H9 (cell line): ENCODE results near the gene ZMYND8. TPM values are rescaled to one million over a fixed set of nuclear protein-coding genes. Genes with fewer than 3 reads are reported as not detected.
A peak's percentile ranks its signal among the peaks of the same experiment; 100 is the strongest.

Experiments
- DNase-seq: peaks from one replicate; pipeline ENCODE4 v3.0.0-alpha.2; 2017
- H2AFZ ChIP-seq: one replicate; pipeline ENCODE4 v1.6.1; 2013; ENCODE audit warnings: mild to moderate bottlenecking, low read length, control low read depth, moderate library complexity
- H2AK5ac ChIP-seq: 2 replicates; pipeline ENCODE4 v1.6.1; 2013; ENCODE audit warnings: low read length, control low read depth, mixed read lengths; ENCODE audit not compliant: insufficient read length
- H2BK120ac ChIP-seq: one replicate; pipeline ENCODE4 v1.6.1; 2013; ENCODE audit warnings: low read depth, mild to moderate bottlenecking, low read length, control low read depth, inconsistent platforms; ENCODE audit not compliant: poor library complexity, severe bottlenecking
- H2BK12ac ChIP-seq: 2 replicates; pipeline ENCODE4 v1.6.1; 2013; ENCODE audit warnings: low read length, control low read depth, mixed read lengths, low read depth; ENCODE audit not compliant: insufficient read length
- H2BK15ac ChIP-seq: 2 replicates; pipeline ENCODE4 v1.6.1; 2013; ENCODE audit warnings: low read depth, low read length, control low read depth
- H2BK20ac ChIP-seq: one replicate; pipeline ENCODE4 v1.6.1; 2013; ENCODE audit warnings: low read depth, mild to moderate bottlenecking, low read length, control low read depth, inconsistent platforms; ENCODE audit not compliant: poor library complexity, severe bottlenecking
- H2BK5ac ChIP-seq: 2 replicates; pipeline ENCODE4 v1.6.1; 2013; ENCODE audit warnings: low read length, control low read depth, mixed read lengths; ENCODE audit not compliant: insufficient read length
- H3K14ac ChIP-seq: 2 replicates; pipeline ENCODE4 v1.6.1; 2013; ENCODE audit warnings: low read length, control low read depth; ENCODE audit not compliant: insufficient read depth
- H3K18ac ChIP-seq: 2 replicates; pipeline ENCODE4 v1.6.1; 2013; ENCODE audit warnings: low read depth, mild to moderate bottlenecking, mixed read lengths, low read length, control low read depth; ENCODE audit not compliant: insufficient read length
- H3K23ac ChIP-seq: 2 replicates; pipeline ENCODE4 v1.6.1; 2013; ENCODE audit warnings: low read length, control low read depth, mixed read lengths, low read depth; ENCODE audit not compliant: insufficient read length
- H3K23me2 ChIP-seq: 2 replicates; pipeline ENCODE4 v1.6.1; 2013; ENCODE audit warnings: low read depth, mild to moderate bottlenecking, mixed read lengths, low read length, control low read depth; ENCODE audit not compliant: insufficient read length, poor library complexity, severe bottlenecking
- H3K27ac ChIP-seq: 2 replicates; pipeline ENCODE4 v1.5.1; 2013; ENCODE audit warnings: low read length, control low read depth, mixed read lengths, low read depth; ENCODE audit not compliant: insufficient read length
- H3K27me3 ChIP-seq: 2 replicates; pipeline ENCODE4 v1.6.1; 2013; ENCODE audit warnings: low read length, control low read depth, inconsistent platforms; ENCODE audit not compliant: insufficient read depth
- H3K4ac ChIP-seq: 2 replicates; pipeline ENCODE4 v1.6.1; 2013; ENCODE audit warnings: low read depth, mild to moderate bottlenecking, control low read depth, inconsistent platforms, low read length, moderate library complexity
- H3K4me1 ChIP-seq: 2 replicates; pipeline ENCODE4 v1.6.1; 2013; ENCODE audit warnings: low read length, control low read depth, inconsistent platforms; ENCODE audit not compliant: insufficient read depth
- H3K4me2 ChIP-seq: 2 replicates; pipeline ENCODE4 v1.6.1; 2013; ENCODE audit warnings: low read length, control low read depth, mixed read lengths; ENCODE audit not compliant: insufficient read length, insufficient read depth
- H3K56ac ChIP-seq: 2 replicates; pipeline ENCODE4 v1.6.1; 2013; ENCODE audit warnings: low read depth, mild to moderate bottlenecking, mixed read lengths, low read length, control low read depth; ENCODE audit not compliant: insufficient read length
- H3K79me1 ChIP-seq: 2 replicates; pipeline ENCODE4 v1.6.1; 2013; ENCODE audit warnings: low read depth, mild to moderate bottlenecking, moderate library complexity, low read length, control low read depth, inconsistent platforms; ENCODE audit not compliant: insufficient read depth, poor library complexity, severe bottlenecking
- H3K79me2 ChIP-seq: 2 replicates; pipeline ENCODE4 v1.6.1; 2013; ENCODE audit warnings: low read length, control low read depth, inconsistent platforms; ENCODE audit not compliant: insufficient read depth
- H3K9ac ChIP-seq: 2 replicates; pipeline ENCODE4 v1.6.1; 2013; ENCODE audit warnings: low read length, control low read depth, mixed read lengths; ENCODE audit not compliant: insufficient read length; ENCODE audit errors: extremely low read depth
- H3K9me3 ChIP-seq: one replicate; pipeline ENCODE4 v1.6.1; 2013; ENCODE audit warnings: low read depth, low read length, inconsistent platforms; ENCODE audit not compliant: control insufficient read depth
- H3T11ph ChIP-seq: one replicate; pipeline ENCODE4 v1.6.1; 2013; ENCODE audit warnings: mild to moderate bottlenecking, low read length, control low read depth, inconsistent platforms
- H4K20me1 ChIP-seq: one replicate; pipeline ENCODE4 v1.6.1; 2013; ENCODE audit not compliant: control insufficient read depth, insufficient read length, insufficient read depth
- H4K5ac ChIP-seq: 2 replicates; pipeline ENCODE4 v1.6.1; 2013; ENCODE audit warnings: low read depth, mild to moderate bottlenecking, mixed read lengths, low read length, control low read depth; ENCODE audit not compliant: insufficient read length
- H4K8ac ChIP-seq: replicated peaks from 2 replicates; pipeline ENCODE4 v1.6.1; 2013; ENCODE audit warnings: low read length, control low read depth, mixed read lengths, low read depth; ENCODE audit not compliant: insufficient read length
- H4K91ac ChIP-seq: 2 replicates; pipeline ENCODE4 v1.6.1; 2013; ENCODE audit warnings: low read depth, mild to moderate bottlenecking, moderate library complexity, mixed read lengths, low read length, control low read depth; ENCODE audit not compliant: insufficient read length
- H3K27ac Mint-ChIP-seq, 3 experiments: 2 replicates in 2 of 3; 3 replicates in 1 of 3; pipeline ENCODE4 v1.8.0; 2020 to 2021; ENCODE audit warnings: mixed read lengths in 3 of 3, mild to moderate bottlenecking in 1 of 3, moderate library complexity in 1 of 3
- H3K27me3 Mint-ChIP-seq: 2 replicates; pipeline ENCODE4 v1.8.0; 2021; ENCODE audit warnings: low read depth, mild to moderate bottlenecking, moderate library complexity, mixed read lengths
- H3K36me3 Mint-ChIP-seq, 3 experiments: 2 replicates in 2 of 3; 3 replicates in 1 of 3; pipeline ENCODE4 v1.8.0; 2020 to 2021; ENCODE audit warnings: low read depth in 3 of 3, mixed read lengths in 3 of 3; ENCODE audit not compliant: insufficient read depth in 1 of 3
- H3K4me1 Mint-ChIP-seq, 2 experiments: 2 replicates each; pipeline ENCODE4 v1.8.0; 2020; ENCODE audit warnings: mixed read lengths in 2 of 2
- H3K4me3 Mint-ChIP-seq, 2 experiments: 2 replicates in 1 of 2; 3 replicates in 1 of 2; pipeline ENCODE4 v1.8.0; 2020 to 2021; ENCODE audit warnings: mild to moderate bottlenecking in 2 of 2, mixed read lengths in 2 of 2, moderate library complexity in 1 of 2
- H3K9me3 Mint-ChIP-seq, 2 experiments: 2 replicates in 1 of 2; 3 replicates in 1 of 2; pipeline ENCODE4 v1.8.0; 2020; ENCODE audit warnings: mild to moderate bottlenecking in 2 of 2, mixed read lengths in 2 of 2, moderate library complexity in 1 of 2
- CTCF ChIP-seq: fragments of 200-600 bp; sonication (generic); conservative IDR thresholded peaks from 3 replicates; pipeline ENCODE4 v1.8.0; 2021; ENCODE audit warnings: antibody characterized with exemption, mild to moderate bottlenecking
- WGBS: extraction: QIAGEN DNeasy Blood & Tissue Kit; methylation state at CpG from one replicate; pipeline ENCODE4 v1.1.7; 2013; ENCODE audit warnings: missing lambda C conversion rate, low lambda C conversion rate, mixed read lengths; ENCODE audit not compliant: insufficient read length; ENCODE audit errors: extremely low coverage; 5-methylcytosine and 5-hydroxymethylcytosine counted together
- total RNA-seq: library from RNA; stranded (reverse); gene quantifications from 2 replicates; pipeline ENCODE4 v1.2.1, GENCODE V29; 2021

Gene ZMYND8
- total RNA-seq, 1 experiment from 2014 or later, result 158 TPM

DNA sequence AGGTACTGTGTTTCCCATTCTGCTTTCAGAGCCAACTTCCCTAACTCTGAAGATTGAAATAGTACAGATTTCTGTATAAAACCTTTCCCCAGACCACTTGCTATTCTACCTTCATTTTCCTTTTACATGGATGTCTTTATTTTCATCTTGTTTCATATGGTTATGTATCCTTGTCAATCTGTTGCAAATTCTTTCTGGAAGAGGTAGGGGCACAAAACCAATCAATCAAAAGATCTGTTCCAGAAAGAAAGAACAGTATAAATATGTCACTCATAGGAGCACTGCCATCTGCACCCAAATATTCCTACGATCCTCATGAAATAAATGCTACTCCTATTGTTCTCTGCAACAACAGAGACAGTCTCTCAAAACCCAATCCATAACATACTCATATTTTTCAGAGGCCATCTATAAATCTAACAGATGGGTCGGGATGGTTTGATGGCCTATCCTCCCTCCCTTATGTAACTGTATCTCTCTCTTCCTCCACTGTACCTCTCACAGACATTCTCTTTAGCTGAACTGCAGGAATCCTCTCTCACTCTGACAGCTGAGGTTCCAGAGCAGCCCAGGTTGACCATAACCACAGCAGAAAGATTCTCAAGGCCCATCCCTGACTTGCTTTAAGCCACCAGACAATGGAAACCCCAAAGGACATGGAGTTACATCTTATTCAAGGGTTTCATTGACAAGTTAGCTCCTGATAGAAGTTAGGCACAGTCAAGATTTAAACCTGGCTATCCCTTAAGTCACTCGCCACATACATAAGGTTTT lies 112.8 kb downstream of the ZMYND8 start:
- H3K36me3 Mint-ChIP-seq, result peaks cover 37 to 79% (median 72%) of the 10 kb centered on the region in 3 experiments

More for the DNA sequence above, 112.8 kb downstream of the ZMYND8 start:
- no peak overlapping the region for H3K14ac ChIP-seq
- TF ChIP-seq CTCF, result no peak
- no peaks in the 10 kb centered on the region for H3K79me1 ChIP-seq
- Mint-ChIP-seq H3K9me3 (no peaks in the 10 kb centered on the region), H3K27me3 (no peaks in the 10 kb centered on the region), H3K4me1 (peaks cover 0 to 14% of the 10 kb centered on the region in 2 experiments; a peak in 2 of 4 replicates), H3K4me3 (no peak overlapping the region), H3K27ac (peak overlapping the region in 2 of 3 experiments; percentile 77 to 78; a peak in 4 of 7 replicates)
- no peak overlapping the region for H2AFZ ChIP-seq
- no peak overlapping the region for H2AK5ac ChIP-seq
- no peak overlapping the region for H3K27ac ChIP-seq
- no peak overlapping the region for H3K18ac ChIP-seq
- H3K9ac ChIP-seq, result no peak overlapping the region
- H3T11ph ChIP-seq, result no peak overlapping the region
- no peaks in the 10 kb centered on the region for H3K4me1 ChIP-seq
- peaks cover 4% of the 10 kb centered on the region for H4K20me1 ChIP-seq
- no peak overlapping the region for H2BK15ac ChIP-seq
- WGBS, result no CpG with 5 or more reads among the region's 3 CpGs
- no peak overlapping the region for H2BK120ac ChIP-seq
- H3K9me3 ChIP-seq, result no peaks in the 10 kb centered on the region
- H4K8ac ChIP-seq, result no peak overlapping the region
- no peaks in the 10 kb centered on the region for H3K79me2 ChIP-seq
- H3K23me2 ChIP-seq, result no peaks in the 10 kb centered on the region
- H2BK5ac ChIP-seq, result peak overlapping the region; percentile 16
- no peak overlapping the region for H2BK12ac ChIP-seq
- no peaks in the 10 kb centered on the region for H3K27me3 ChIP-seq
- H4K91ac ChIP-seq, result no peak overlapping the region
- no peak overlapping the region for H4K5ac ChIP-seq
- H3K56ac ChIP-seq, result no peak overlapping the region
- no peak overlapping the region for H2BK20ac ChIP-seq
- no peak overlapping the region for H3K23ac ChIP-seq
- no peak overlapping the region for H3K4me2 ChIP-seq
- no peak overlapping the region for H3K4ac ChIP-seq
- DNase-seq, result no peak
